ENCODE results near the gene OR7D2.

GRCh38 chr19:9144920-9145319 is 33.9 kb upstream of the OR7D2 start:
- TF ChIP-seq, protein P1, sequence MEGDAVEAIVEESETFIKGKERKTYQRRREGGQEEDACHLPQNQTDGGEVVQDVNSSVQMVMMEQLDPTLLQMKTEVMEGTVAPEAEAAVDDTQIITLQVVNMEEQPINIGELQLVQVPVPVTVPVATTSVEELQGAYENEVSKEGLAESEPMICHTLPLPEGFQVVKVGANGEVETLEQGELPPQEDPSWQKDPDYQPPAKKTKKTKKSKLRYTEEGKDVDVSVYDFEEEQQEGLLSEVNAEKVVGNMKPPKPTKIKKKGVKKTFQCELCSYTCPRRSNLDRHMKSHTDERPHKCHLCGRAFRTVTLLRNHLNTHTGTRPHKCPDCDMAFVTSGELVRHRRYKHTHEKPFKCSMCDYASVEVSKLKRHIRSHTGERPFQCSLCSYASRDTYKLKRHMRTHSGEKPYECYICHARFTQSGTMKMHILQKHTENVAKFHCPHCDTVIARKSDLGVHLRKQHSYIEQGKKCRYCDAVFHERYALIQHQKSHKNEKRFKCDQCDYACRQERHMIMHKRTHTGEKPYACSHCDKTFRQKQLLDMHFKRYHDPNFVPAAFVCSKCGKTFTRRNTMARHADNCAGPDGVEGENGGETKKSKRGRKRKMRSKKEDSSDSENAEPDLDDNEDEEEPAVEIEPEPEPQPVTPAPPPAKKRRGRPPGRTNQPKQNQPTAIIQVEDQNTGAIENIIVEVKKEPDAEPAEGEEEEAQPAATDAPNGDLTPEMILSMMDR (IDR thresholded peaks at IDR 0.05): no peak
- TF ChIP-seq POLR2A (IDR thresholded peaks at IDR 0.05; ENCODE audit: low read length): no peak
- TF ChIP-seq RAD21 (conservative IDR thresholded peaks at IDR 0.05 in 1 of 2, IDR thresholded peaks at IDR 0.05 in 1 of 2): no peak
- TF ChIP-seq MYC (IDR thresholded peaks at IDR 0.05; ENCODE audit: borderline replicate concordance, low read length): no peak
- TF ChIP-seq BCL3 (IDR thresholded peaks at IDR 0.05): no peak
- no peak for TF ChIP-seq PHF8 (IDR thresholded peaks at IDR 0.05; ENCODE audit: borderline replicate concordance, low read depth)
- no peak for TF ChIP-seq JUNB (IDR thresholded peaks at IDR 0.05)
- TF ChIP-seq, protein P2, sequence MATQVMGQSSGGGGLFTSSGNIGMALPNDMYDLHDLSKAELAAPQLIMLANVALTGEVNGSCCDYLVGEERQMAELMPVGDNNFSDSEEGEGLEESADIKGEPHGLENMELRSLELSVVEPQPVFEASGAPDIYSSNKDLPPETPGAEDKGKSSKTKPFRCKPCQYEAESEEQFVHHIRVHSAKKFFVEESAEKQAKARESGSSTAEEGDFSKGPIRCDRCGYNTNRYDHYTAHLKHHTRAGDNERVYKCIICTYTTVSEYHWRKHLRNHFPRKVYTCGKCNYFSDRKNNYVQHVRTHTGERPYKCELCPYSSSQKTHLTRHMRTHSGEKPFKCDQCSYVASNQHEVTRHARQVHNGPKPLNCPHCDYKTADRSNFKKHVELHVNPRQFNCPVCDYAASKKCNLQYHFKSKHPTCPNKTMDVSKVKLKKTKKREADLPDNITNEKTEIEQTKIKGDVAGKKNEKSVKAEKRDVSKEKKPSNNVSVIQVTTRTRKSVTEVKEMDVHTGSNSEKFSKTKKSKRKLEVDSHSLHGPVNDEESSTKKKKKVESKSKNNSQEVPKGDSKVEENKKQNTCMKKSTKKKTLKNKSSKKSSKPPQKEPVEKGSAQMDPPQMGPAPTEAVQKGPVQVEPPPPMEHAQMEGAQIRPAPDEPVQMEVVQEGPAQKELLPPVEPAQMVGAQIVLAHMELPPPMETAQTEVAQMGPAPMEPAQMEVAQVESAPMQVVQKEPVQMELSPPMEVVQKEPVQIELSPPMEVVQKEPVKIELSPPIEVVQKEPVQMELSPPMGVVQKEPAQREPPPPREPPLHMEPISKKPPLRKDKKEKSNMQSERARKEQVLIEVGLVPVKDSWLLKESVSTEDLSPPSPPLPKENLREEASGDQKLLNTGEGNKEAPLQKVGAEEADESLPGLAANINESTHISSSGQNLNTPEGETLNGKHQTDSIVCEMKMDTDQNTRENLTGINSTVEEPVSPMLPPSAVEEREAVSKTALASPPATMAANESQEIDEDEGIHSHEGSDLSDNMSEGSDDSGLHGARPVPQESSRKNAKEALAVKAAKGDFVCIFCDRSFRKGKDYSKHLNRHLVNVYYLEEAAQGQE (IDR thresholded peaks at IDR 0.05): no peak

Measured in A549 (cell line).